GM12874 (cell line): ENCODE data around the gene ADAM10.
A peak's percentile ranks its signal among the peaks of the same experiment; 100 is the strongest.

Source experiments
- TF ChIP-seq, protein P1 (sequence below): IDR thresholded peaks from 2 replicates; pipeline ENCODE4 v1.5.1; 2011; ENCODE audit warnings: low read depth, mild to moderate bottlenecking, control low read depth, low read length, moderate library complexity; ENCODE audit not compliant: insufficient read depth

ADAM10 gene

DNA sequence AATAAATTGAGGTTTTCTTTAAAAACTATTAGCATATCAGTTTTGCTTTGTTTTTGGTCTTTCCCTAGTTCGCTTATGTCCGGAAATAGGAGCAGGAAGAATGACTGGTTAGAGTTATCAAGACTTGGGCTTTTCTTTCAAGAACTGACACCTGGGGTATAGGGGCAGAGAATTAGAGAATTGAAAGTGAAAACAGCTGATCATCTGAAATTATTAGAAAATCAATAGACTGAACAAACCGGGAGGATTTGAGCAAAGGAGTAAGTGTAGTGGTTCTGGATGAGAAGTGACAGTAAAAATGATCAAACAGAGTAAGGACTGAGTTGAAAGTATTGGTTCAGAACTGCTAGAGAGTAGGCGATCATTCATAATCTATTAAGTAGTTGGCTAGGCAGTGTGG, 27.6 kb upstream of the ADAM10 start:
- TF ChIP-seq, protein P1, sequence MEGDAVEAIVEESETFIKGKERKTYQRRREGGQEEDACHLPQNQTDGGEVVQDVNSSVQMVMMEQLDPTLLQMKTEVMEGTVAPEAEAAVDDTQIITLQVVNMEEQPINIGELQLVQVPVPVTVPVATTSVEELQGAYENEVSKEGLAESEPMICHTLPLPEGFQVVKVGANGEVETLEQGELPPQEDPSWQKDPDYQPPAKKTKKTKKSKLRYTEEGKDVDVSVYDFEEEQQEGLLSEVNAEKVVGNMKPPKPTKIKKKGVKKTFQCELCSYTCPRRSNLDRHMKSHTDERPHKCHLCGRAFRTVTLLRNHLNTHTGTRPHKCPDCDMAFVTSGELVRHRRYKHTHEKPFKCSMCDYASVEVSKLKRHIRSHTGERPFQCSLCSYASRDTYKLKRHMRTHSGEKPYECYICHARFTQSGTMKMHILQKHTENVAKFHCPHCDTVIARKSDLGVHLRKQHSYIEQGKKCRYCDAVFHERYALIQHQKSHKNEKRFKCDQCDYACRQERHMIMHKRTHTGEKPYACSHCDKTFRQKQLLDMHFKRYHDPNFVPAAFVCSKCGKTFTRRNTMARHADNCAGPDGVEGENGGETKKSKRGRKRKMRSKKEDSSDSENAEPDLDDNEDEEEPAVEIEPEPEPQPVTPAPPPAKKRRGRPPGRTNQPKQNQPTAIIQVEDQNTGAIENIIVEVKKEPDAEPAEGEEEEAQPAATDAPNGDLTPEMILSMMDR, result no peak

DNA sequence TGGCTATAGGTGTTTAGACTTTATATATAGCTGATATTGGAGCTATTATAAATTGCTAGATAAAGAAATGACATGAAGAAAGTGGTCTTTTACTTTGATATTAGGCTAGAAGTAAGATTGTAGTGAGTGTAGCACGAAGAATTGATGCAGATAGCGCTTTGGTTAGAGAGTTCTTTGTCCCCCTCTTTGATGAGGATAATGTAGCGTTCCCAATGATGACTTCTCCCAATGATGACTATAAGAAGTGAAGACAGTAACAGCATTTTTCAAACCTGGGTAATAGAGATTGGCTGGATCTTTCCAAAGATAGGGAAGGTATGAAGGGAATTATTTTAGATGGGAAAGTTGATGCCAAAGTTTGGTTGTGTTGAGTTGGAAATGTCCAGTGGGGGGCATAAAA, 25.9 kb upstream of the ADAM10 start:
- TF ChIP-seq, protein P1, result no peak

DNA sequence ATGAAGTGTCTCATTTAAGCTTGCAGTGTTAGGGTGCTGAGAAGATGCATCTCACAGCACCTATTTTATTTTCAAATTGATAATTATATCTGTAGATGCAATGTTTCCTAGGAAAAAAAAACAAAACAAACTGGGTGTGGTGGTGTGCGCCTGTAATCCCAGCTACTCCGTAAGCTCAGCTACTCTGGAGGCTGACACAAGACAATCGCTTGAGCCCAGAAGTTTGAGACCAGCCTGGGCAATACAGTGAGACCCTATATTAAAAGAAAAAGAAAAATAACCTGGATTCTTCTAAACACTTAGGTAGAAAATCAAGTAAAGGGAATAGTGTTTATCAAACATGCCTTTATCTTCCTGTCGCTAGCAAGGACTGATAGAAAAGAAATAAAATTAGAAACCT, 23.5 kb upstream of the ADAM10 start:
- TF ChIP-seq, protein P1, result no peak

DNA sequence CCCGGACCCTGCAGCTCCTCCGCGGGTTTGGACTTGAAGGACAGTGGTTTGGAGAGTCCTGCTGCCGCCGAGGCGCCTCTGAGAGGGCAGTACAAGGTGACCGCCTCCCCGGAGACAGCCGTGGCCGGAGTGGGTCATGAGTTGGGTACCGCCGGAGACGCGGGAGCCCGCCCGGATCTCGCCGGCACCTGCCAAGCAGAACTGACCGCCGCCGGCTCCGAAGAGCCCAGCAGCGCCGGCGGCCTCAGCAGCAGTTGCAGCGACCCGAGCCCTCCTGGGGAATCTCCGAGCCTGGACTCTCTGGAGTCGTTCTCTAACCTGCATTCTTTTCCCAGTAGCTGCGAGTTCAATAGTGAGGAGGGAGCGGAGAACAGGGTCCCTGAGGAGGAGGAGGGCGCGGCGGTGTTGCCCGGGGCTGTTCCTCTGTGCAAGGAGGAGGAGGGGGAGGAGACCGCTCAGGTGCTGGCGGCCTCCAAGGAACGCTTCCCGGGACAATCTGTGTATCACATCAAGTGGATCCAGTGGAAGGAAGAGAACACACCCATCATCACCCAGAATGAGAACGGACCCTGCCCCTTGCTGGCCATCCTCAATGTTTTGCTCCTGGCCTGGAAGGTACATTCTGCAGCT, 22.2 kb upstream of the ADAM10 start:
- TF ChIP-seq, protein P1, result no peak

DNA sequence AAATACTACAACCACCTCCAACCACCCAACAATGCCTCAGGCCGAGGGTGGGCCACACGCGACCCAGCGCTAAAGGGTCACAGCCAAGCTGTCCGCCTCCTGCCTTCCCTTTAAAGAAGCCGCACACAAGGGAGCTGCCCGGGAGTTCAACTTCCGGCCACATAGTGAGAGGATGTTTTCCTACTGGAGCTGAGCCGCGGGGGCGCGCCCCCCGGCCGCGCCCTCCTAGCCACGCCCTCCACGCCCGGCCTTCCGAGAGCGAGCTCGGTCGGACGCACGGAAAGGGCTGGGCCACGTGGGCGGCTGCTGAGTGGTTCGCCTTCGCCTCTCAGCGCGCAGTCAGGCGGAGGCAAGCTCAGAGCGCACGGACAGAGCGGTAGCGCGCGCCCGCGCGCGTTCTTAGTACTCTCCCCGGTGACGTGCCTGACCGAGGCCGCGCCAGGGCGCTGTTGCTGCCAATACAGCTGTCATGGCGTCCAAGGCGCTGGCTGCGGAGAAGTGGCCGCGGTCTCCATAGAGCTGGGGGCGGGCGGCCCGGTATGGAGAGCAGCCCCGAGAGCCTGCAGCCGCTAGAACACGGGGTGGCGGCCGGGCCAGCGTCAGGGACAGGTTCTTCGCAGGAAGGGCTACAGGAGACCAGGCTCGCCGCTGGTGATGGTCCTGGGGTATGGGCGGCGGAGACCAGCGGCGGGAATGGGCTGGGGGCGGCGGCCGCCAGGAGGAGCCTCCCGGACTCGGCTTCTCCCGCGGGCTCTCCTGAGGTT, 21.5 kb upstream of the ADAM10 start, which contains the start of gene MINDY2:
Gene MINDY2 (plus strand): TSS at position 446 of the 764 bp plus-strand sequence. CDS start 94 bp downstream, at position 540.
- TF ChIP-seq, protein P1, result peak; percentile 52

DNA sequence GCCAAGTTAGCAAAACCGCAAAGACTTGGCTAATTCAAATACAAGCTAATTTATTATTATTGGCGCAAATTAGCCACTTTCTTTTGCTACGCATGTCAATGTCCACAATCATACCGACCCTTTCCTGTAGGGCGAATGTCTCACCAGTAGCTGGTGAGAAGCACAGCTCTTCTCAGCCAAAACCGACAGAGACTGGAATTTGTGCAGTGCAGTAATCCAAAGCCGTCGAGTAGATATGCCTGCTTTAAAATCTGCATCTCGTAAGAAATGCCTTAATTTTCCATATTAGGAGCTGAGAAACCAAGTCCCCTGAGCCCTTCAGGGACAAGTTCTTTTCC, 21.0 kb upstream of the ADAM10 start:
- TF ChIP-seq, protein P1, result peak; percentile 24; the same call in 1 of the 2 replicates

DNA sequence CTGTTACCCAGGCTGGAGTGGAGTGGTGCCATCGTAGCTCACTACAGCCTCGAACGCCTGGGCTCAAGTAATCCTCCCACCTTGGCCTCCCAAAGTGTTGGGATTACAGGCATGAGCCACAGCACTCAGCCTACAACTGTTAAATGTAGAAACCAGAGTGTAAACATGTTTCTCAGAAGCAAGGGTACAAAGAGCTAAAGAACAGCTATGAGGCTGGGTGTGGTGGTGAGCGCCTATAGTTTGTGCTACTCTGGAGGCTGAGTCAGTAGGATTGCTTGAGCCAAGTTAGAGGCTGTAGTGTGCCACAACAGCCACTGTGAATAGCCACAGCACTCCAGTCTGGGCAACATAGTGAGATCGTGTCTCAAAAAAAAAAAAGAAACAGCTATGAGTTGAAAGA, 16.8 kb upstream of the ADAM10 start:
- TF ChIP-seq, protein P1, result no peak
